ENCODE results near the gene TULP3.

DNA sequence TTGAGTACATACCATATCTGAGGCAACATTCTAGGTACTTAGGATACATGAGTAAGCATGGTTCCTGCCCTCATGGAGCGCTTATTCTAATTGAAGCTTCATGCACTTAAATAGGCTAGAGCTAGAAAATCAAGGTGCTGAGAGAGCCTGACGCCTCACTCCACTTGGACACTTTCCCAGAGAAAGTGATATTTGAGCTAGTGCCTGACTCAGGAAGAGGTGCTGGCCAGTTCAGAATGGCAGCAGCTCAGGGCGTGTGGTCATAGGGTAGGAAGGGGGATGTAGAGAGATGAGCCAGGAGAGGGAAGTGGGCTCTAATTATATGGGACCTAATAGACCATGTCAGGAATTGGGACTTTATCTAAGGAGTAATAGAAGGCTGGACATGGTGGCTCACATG lies 33.3 kb downstream of the TULP3 start:
- TF ChIP-seq, protein P1, sequence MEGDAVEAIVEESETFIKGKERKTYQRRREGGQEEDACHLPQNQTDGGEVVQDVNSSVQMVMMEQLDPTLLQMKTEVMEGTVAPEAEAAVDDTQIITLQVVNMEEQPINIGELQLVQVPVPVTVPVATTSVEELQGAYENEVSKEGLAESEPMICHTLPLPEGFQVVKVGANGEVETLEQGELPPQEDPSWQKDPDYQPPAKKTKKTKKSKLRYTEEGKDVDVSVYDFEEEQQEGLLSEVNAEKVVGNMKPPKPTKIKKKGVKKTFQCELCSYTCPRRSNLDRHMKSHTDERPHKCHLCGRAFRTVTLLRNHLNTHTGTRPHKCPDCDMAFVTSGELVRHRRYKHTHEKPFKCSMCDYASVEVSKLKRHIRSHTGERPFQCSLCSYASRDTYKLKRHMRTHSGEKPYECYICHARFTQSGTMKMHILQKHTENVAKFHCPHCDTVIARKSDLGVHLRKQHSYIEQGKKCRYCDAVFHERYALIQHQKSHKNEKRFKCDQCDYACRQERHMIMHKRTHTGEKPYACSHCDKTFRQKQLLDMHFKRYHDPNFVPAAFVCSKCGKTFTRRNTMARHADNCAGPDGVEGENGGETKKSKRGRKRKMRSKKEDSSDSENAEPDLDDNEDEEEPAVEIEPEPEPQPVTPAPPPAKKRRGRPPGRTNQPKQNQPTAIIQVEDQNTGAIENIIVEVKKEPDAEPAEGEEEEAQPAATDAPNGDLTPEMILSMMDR (IDR thresholded peaks at IDR 0.05) = no peak
- no peak for TF ChIP-seq POLR2A (IDR thresholded peaks at IDR 0.05)
